Kidney tubule cell (primary cell): Measurements from ENCODE around the gene WAC.
"Not testable (repeated sequence)": the region's sequence is repeated elsewhere in the genome, so short reads cannot be mapped to it uniquely, and the experiment has no call there.

ENCODE experiments used
- DNase-seq: peaks from one replicate; pipeline ENCODE4 v3.0.0-alpha.2; 2018; ENCODE audit warnings: low spot score

WAC gene

DNA sequence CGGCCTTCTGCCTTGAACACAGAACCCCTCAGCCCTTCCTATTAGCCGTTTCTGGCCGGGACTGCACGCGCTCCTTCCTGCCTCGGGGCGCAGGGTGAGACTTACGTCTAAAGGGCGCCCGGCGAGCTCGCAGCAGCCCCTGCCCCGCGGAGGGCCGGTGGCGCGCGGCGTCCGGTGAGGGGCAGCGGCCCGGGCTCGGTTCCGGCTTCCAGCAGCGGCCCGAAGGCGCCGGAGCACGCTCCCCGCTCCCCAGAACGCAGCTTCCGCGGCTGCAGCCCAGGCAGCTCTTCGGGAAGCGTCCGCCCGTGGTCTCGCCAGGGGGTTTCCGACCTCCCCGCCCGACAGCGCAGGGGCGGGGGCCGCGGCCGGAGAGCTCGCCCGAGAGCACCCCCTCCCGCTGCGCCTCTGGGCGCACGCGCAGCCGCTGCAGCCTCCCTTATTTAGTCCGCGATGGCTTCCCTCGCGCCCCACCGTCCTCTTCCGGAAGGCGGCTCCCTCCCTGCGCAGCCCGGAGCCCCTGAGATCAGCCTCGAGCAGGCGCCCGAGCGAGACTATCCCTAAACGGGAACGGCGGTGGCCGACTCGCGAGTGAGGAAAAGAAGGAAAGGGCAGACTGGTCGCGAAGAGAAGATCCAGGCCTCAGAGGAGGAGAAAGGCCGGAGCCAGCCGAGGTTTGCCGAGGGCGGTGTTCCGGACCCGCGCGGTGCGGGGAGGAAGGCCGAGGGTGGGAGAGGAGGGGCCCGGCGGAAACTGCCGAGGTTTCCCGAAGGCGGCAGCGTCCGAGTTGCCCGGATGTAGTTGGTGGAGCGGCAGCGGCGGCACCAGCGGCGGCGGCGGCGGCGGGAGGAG lies at the start of gene WAC:
Gene WAC, plus strand, starts transcription at position 782 of the 849 bp plus-strand sequence. CDS start 462 bp downstream, outside the sequence.
- DNase-seq: peak; percentile 95

DNA sequence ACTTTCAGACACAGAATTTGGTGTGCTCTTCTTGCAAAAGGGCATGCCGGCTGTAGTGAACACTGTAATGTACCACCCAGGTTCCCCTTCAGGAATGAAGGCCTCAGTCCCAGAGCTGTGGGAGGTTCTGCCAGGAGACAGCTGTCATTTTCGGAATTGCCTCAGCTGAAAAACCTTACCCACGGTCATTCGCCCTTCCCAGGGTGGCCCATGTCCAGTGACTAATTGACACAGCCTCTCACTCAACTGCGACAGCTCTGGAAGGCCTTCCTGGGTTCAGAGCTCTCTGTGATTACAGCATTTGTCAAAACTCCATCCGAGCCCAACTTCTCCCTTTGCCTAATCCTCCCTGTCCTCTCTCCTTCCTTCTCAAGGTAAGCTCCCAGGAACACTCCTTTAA lies 43.7 kb upstream of the WAC start:
- no peak for DNase-seq

DNA sequence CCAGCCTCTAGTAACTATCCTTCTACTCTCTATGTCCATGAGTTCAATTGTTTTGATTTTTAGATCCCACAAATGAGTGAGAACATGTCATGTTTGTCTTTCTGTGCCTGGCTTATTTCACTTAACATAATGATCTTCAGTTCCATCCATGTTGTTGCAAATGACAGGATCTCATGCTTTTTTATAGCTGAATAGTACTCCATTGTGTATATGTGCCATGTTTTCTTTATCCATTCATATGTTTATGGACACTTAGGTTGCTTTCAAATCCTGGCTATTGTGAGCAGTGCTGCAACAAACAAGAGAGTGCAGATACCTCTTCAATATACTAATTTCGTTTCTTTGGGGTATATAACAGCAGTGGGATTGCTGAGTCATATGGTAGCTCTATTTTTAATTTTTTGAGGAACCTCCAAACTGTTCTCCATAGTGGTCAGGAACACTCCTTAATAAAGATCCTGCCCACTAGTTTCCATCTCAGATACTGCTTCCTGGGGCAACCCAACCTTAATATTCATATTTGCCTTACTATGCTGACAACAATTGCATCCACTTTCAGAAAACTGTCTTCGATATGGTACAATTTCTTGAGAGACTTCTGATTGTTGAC lies 42.6 kb upstream of the WAC start:
- not testable (repeated sequence) for DNase-seq

DNA sequence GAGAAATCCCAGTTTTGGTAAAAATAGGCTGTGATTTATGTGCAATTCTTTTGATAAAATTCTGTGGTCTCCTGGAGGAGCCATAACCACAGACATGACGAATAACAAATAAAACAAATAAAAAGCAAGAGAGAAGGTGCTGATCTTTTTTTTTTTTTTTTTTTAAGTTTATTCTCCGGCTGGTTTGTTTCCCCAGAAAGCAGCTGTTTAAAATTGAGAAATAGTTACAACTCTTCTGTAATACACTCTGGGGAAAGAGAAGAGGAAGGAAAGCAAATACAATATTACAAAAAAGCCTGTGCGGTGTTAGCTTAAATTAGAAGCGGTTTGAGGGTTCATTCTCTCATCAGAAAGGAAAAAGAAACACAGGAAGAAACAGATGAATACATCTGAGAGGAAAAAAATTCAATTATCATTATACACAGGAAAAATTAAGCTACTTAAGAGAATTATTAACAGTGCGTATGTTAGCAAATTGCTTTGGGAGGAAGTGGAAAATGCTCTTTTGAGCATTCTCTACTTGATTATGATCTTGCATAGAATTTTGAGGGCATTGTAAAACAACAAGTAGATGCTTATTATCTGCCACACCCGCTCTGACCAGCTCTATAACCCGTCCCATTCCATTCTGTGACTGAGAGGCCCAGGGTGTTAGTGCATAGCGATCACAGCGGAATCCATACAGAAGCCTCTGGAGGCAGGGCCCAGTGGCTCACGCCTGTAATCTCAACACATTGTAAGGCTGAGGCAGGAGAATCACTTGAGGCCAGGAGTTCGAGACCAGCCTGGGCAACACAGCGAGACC lies 40.6 kb upstream of the WAC start:
- no peak for DNase-seq

GRCh38 chr10:28494420-28494819 lies 38.5 kb upstream of the WAC start:
- no peak for DNase-seq

GRCh38 chr10:28495084-28495483 lies 37.8 kb upstream of the WAC start:
- DNase-seq: no peak

GRCh38 chr10:28496017-28496416 lies 36.9 kb upstream of the WAC start:
- DNase-seq: no peak

- DNase-seq: peak; percentile 13
Measured at GRCh38 chr10:28496481-28496961, 36.4 kb upstream of the WAC start.

DNA sequence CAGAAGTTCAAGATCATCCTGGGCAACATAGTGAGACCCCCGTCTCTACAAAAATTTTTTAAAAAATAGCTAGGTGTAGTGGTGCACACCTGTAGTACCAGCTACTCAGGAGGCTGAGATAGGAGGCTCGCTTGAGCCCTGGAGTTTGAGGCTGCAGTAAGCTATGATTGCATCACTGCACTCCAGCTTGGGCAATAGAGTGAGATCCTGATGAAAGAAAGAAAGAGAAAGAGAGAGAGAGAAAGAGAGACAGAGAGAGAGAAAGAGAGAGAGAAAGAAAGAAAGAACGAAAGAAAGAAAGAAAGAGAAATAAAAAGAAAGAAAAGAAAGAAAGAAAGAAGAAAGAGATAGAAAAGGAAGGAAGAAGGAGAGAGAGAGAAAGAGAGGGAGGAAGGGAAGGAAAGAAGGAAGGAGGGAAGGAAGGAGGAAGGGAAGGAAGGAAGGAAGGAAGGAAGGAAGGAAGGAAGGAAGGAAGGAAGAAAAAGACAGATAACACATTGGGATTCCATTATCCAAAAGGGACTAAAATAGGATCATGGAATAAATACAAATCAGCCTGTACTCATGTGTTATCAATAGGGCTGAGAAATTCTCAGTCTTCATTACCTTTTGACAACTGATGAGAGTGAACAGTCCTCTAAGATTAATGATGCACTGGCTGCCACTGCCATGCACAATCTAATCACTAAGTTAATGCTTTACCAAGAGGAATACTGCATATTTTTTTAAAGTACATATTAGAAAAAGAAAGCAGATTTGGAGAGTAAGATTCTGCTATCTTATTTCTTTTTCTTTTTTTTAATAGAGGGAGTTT lies 35.4 kb upstream of the WAC start:
- DNase-seq: no peak

DNA sequence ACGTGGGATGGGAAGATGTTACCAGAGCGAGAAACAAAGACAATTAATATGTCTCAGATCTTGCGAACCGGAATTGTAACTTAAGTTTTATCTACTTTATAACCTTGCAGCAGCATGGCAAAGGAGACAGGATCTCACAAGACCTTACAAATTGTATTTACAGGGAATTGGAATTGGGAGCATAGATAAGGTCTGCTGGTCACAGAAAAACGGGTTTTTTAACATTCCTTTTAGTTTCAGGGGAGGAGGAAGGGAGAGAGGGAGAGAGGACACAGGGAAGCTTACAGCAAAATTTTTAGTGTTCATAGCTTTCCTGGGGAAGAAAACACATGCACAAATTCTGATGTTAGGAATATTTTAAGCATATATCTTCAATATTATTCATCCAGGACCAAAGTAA lies 32.7 kb upstream of the WAC start:
- not testable (repeated sequence) for DNase-seq

DNA sequence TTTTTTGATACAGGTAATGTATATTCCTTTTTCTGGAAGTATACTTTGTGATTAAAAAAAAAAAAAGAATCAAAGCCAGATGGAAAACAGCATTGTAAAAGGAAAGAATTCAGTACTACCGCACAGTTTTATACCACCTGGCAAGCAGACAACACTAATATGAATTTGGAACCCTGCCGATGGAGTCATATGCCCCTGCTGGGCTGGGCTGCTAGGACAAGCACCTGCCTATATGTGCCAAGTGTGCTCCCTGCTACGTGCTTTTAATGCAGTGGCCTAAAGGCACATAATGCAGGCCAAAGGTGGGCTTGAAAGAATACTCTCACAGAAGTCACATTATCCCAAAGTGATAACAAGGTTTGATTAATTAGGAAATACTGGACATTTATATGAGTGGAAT lies 29.8 kb upstream of the WAC start:
- peak; percentile 41 for DNase-seq

DNA sequence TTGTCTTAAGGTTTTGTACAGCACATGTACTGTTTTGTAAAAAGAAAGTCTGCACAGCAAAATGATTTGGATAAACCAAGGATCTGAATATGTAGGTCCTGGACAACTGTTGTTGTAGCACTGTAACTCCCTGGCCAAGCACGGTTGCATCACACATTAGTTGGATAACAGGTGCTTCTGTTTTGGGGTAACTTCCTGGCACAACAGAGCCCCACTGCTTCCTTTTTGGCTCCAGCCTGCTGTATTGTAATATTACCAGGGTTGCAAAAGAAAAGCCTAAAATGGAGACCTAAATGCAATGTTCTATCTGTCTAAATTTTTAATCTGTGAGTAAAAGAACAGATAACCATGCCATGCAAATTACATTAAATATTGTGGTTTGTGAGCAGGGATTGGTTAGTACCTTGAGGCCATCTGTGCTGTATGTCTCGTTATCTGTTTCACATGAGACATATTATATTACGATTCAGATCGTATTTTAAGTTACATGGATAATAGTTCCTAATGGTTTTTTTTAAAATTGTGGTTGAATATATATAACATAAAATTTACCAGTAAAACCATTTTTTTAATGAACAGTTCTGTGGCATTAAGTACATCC lies 27.5 kb upstream of the WAC start:
- DNase-seq: no peak

- DNase-seq: no peak
Measured at GRCh38 chr10:28508304-28508925, 24.5 kb upstream of the WAC start.

- no peak for DNase-seq
Measured at GRCh38 chr10:28509286-28509685, 23.6 kb upstream of the WAC start.

DNA sequence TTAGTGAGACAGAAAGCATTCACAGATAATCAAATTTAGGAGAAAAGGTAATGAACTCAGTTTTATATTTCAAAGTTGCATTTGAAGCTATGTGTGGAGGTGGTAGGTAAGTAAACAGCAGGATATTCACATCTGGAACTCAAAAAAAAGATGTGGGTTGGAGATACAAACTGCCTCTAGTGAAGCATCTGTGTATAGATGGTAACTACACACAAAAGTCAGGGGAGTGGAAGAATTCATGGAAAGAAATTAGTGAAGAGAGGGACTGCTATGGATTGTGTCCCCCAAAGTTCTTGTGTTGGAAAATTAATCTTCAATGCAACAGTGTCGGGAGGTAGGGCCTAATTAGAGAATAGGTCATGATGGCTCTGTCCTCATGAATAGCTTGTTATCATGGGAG lies 18.3 kb upstream of the WAC start:
- no peak for DNase-seq

GRCh38 chr10:28520346-28520745 lies 12.6 kb upstream of the WAC start:
- DNase-seq: no peak

DNA sequence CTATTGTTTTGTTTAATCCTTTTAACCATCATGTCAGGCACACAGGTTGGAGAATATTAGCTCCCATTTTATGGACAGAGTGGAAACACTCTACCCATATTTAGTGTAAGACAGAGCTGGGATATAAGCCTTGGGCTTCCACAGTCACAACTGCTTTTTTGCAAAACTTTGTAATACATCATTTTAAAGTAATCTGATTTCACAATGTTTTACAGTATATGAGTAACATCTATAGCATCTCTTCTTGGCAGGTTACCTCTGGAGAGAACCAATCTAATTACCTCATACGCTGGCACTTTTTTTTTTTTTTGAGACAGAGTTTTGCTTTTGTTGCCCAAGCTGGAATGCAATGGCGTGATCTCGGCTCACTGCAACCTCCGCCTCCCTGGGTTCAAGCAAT lies 12.1 kb upstream of the WAC start:
- DNase-seq: not testable (repeated sequence)

GRCh38 chr10:28521961-28522360 lies 11.0 kb upstream of the WAC start:
- DNase-seq: not testable (repeated sequence)

GRCh38 chr10:28523725-28524252 lies 9.1 kb upstream of the WAC start:
- no peak for DNase-seq

DNA sequence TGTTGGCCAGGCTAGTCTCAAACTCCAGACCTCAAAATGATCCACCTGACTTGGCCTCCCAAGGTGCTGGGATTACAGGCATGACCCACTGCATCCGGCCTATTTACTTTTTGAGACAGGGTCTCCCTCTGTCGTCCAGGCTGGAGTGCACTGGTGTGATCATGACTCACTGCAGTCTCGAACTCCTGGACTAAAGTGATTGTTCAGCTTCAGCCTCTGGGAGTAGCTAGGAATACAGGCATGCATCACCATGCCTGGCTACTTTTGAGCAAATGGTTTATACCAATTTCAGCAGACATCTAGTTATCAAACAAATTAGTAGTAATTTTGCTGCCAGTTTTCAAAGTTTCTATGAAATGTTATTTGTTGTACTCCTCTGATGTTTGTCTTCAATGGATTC lies 2.2 kb upstream of the WAC start:
- DNase-seq: peak; percentile 47

DNA sequence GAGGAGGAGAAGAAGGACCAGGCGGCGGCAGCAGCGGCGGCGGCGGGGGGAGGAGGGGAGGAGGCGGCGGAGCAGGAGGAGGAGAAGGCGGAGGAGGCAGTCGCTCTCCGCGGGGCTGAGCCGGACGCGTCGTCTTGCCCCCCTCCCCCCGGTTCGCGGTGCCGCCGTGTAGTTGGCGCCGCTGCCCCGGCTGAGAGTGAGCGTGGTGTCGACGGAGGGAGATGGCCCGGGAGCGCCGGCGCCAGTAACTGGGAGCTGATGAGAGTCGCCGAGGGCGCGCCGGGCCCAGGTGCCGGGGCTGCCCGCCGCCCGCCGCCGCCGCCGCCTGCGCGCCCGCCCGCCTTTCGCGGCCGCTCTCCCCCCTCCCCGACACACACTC lies 257 bp downstream of the WAC start:
- DNase-seq: no peak
